ENCODE measurements around the gene FBXO3.
"Not testable (repeated sequence)": the region's sequence is repeated elsewhere in the genome, so short reads cannot be mapped to it uniquely, and the experiment has no call there.

Gene FBXO3
- total RNA-seq, result 63.2 to 113 (median 85.3) reads per million in 4 experiments

DNA sequence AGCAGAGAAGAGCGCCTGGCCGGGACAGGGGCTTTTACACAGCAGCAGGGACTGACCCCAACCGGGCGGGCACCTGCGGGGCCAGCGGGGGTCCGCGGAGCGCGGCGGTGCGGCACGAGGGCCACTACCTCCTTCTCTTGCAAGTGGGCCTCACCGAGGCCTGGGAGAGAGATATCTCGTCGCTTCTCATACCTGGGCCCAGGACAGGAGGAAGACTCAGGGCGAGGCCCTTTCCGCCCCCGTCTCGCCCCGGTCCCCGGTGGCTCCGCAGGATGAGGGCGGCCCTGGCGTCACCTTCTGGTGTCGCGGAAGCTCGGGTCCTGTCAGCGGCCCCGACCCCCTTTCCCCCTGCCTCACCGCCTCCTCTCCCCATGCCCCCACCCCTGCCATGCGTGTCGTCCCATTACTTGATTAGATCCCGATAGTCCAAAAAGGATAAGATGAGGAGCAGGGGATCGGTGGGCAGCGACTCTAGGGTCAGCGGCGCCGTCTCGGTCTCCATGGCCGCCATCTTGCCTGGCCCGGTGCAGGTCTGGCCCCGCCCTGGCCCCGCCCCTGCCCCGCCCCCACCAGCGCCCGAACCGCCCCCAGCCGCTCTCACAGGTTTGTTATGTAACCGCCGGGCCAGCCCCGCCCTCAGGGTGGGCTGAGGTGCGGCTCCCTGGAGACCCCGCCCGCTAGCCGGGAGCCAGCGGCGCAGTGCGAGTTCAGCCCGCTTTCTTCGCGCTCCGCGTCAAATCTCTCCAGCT is at the start of gene FBXO3:
Gene FBXO3 (minus strand): TSS at position 534 of the 749 bp plus-strand sequence. CDS start 23 bp downstream, at position 511.
- peak; percentile 90 for DNase-seq

- DNase-seq, result not testable (repeated sequence)
Measured at GRCh38 chr11:33822981-33823380, 48.7 kb upstream of the FBXO3 start.

- DNase-seq, result no peak
Measured at GRCh38 chr11:33819278-33820035, 45.1 kb upstream of the FBXO3 start.

GRCh38 chr11:33808228-33808828 is 34.0 kb upstream of the FBXO3 start:
- peak; percentile 83 for DNase-seq

DNA sequence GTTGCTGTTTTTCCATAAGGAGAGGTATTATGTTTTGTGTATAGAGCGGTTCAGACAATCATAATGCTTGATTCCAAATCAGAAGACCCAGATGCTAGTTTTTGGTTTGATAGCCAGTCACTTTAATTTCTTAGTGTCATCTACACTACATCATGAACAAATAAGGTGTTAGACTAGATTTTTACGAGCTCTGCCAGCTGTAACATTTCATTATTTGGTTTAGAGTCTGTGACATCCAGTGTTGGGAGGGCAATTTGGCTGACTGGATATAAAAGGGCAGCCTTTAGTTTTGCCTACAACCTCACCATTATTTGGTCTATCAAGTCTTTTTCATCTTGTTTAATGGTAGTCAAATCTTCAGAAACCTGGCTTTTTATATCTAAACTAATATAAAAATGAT is 30.2 kb upstream of the FBXO3 start:
- DNase-seq, result no peak

DNA sequence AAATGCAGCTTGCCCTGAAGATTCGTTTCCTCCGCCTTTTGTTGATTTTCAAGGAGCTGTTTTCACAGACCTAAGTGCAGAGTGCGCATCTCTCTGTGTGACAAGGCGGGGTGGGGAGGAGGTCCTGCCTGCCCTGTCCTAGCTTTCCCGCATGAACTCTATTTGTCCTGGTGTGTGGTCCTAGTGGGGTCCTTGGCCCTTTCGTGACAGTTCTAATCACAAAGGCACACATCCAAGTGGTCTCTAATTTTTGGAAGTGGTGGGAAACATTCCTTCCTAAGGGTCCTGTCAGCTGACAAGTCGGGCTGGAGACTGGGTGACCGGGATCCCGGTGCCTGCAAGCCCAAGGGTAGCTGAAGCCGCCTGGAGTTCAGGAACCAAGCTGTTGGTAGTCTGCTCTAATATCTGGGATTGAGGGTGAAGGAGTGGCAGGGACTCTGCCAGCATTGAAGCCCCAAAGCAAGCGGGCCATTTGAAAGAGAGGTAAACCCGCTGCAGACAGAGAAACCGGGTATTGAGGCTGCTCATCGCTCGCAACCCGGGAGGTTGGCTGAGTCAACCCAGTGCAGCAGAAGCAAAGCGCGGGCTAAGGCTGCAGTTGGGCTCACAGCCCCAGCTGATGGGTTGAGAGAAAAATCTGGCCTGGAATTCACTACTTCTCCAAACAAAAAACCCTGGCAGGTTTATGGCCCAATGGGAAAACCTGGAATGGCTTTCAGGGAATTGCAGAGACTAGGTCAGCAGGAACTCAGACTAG is 28.1 kb upstream of the FBXO3 start:
- no peak for DNase-seq

DNA sequence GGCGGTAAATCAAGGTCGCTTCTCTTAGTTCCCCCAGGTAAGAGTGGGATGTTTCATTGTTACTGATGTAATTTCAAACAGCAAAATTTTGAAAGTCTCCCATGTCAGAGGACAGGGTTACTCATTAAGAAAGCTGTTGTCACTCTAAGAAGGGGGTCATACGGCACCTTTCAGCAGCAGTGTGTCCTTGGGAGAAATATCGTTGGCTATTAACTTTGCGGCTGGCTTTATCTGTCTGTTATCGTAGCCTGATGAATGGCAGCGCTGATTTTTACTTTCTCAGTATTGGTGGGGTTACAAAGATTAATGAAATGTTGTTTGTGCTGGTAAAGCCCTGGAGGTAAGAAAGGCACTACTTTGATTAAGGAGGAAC is 27.5 kb upstream of the FBXO3 start:
- DNase-seq, result no peak

DNA sequence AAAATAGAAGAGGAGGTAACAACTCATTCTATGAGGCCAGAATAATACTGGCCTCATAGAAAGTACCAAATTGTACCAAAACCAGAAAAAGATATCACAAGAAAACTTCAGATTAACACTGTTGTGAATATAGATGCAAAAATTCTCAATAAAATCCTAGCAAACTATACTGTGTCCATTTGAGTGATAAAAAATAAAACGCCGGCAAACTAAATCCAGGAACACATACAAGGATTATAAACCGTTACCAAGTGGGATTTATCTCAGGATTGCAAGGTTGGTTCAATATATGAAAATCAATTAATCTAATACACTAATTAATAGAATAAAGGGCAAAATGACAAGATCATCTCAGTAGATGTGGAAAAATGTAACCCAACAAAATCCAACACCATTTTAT is 23.6 kb upstream of the FBXO3 start:
- DNase-seq, result no peak

DNA sequence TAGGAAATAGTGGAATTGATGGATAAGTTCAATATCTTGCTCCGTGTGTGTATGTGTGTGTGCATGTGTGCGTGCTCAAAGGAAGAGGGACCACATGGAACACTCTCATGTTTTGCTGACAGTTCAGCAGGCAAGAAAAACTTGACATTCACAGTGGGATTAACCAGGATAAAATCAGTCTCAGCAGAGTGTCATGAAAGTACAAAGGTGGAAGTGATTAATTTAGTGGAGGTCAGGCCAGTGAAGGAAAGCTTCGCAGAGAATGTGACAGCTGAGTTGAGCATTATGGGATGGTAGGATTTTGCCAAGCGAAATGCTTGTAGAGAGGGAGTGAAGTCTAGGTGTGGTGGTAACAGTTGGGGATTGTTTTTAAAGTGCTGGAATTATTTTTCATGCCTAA is 15.7 kb upstream of the FBXO3 start:
- no peak for DNase-seq

DNA sequence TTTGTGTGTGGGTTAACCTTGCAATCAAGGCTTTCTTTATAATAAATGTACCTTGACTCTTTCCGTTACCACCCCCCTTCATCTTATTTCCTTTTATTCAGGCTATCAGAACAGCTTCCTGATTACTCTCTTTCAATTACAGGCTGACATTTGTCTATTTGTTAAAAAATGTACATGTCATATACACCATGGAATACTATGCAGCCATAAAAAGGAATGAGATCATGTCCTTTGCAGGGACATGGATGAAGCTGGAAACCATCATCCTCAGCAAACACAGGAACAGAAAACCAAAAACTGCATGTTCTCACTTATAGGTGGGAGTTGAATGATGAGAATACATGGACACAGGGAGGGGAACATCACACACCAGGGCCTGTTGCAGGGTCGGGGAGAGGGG is 13.8 kb upstream of the FBXO3 start:
- not testable (repeated sequence) for DNase-seq

- DNase-seq, result no peak
Measured at GRCh38 chr11:33787076-33787475, 12.8 kb upstream of the FBXO3 start.

GRCh38 chr11:33785609-33786008 is 11.3 kb upstream of the FBXO3 start:
- no peak for DNase-seq

DNA sequence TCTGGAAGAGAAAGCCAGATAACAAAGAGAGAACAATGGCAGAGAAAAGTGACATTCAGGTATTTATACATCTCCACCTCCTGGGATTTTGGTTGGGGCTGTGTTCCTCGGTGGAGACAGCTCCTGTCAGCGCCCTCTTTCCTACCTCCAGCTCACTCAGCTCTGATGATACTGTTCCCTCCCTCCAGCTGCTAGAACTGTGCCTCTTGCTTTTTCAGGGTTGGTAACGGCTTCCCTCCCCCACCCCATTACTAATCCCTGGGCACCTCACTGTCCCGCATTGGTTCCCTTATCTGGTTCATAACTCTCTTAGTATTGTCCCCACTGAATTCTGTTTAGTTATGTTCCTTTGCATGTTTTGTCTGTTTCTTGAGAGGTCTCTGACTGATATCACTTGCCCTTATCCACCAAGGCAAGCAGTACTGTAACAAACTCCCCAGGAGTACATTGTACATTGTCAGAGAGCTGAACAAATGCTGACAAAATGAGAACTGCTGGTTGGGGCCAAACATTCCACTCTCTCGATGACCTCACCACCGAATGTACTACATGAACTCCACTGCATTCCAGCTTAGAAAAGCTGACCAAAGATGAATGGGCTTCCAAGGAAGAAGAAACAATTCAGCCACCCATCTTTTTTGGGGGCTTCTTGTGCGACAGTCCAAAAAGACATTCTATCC is 5.7 kb upstream of the FBXO3 start:
- DNase-seq, result no peak

DNA sequence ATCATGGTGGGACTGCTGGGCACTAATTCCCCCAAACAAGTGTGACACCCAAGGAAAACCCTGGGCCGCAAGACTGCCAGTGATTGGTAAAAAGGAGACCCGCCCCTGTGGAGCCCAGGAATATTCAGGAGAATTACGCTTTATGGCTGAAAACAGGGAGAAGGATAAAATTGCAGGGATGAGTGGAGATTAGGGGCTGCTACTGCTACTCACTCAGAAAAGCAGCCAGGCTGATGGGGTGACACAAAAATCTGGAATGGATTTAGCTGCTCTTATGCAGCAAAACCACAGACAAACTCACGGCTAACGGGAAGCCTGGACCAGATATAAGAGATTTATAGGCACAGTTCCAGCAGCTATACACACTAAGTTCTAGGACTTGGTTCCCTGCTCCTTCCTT is 4.4 kb upstream of the FBXO3 start:
- no peak for DNase-seq

GRCh38 chr11:33777906-33778305 is 3.6 kb upstream of the FBXO3 start:
- DNase-seq, result no peak

DNA sequence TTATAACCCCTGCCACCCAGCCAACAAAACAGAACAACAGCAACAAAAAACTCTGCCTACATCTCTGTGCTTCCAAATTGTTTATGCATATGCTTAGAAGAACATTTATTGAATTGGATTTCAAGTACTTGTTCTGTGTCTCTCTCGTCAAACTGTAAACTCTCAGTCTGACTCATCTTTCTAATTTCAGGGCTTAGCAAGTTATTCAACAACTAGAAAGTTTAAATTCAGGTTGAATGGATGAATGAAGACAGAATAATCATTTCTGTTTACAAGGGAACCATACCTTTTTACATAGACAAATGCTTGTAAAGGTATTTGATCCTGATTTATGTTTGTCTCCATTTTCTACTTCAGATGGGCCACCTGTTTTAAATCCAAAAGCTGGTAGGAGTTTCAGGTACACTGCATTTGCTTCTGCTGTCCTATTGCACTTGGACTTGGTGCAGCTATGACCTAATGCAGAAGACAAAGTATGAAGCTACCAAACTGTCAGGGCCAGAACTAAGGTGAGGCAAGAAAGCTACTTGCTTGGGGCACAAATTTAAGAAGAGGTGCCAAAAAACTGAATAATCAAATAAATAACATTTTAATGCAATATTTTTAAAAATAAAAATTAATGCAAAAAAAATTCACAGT is 1.6 kb upstream of the FBXO3 start:
- no peak for DNase-seq

GRCh38 chr11:33775467-33775807 is 1.1 kb upstream of the FBXO3 start:
- DNase-seq, result no peak

- no peak for DNase-seq
Measured at GRCh38 chr11:33774736-33775466, 581 bp upstream of the FBXO3 start.

DNA sequence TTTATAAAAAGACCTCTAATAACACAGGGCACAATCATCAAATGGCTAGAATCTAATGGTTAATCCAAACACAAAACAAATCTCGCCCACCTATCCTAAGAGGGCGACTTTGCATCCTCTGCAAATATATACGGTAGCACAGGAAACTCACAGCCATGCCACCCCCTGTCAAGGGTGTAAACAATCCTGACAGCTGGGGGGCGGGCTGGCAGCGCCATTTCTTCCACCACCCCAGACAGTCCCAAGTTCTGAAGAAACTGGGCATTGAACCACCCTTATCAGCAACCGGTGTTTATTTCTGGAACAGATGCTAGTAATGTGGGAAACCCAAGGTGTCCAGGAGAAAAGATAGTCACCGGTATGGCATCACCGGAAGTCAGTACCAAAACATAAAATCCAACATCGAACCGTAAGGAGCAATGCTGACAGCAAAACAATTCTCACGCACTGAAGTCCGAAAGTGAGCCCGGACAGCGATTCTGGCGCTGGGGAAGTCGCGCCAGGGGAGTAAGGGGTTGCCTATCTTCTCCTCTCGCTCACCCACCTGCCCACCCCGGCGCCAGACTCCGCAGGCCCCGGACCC is 825 bp downstream of the FBXO3 start:
- DNase-seq, result peak; percentile 12

- no peak for DNase-seq
Measured at GRCh38 chr11:33772870-33773269, 1.4 kb downstream of the FBXO3 start.

- DNase-seq, result no peak
Measured at GRCh38 chr11:33772300-33772699, 2.0 kb downstream of the FBXO3 start.

Measured in effector CD8-positive, alpha-beta T cell (primary cell).